ENCODE data around the gene USP9Y. TPM values are rescaled to one million over a fixed set of nuclear protein-coding genes. Genes with fewer than 3 reads are reported as not detected.
A peak's percentile ranks its signal among the peaks of the same experiment; 100 is the strongest.

The USP9Y gene
- total RNA-seq, 1 experiment from 2014 or later: 29.1 TPM

DNA sequence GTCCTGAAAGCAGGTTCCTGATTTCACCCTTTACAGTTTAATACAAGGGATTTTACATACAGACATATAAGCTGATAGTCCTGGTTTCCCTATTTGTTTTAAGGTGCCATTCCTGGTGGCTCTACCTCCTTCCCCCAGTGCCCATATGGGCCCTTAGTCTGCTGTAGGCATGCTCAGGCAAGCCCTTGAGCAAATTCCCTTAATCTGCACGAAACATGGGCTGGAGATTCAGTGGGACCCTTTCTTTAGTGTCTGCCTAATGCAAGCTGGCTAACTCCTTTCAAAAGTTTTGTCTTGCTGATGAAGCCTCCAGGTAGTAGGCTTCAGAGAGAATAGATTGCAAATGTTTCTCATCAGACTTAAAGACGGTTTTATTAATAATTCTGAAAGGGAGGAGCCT, 22.9 kb upstream of the USP9Y start:
- DNase-seq (ENCODE audit: low spot score) (no peak), ATAC-seq (peak; percentile 66)
- CTCF ChIA-PET: no interaction called here
- Mint-ChIP-seq H3K27me3 (ENCODE audit: low read depth) (no peaks in the 10 kb centered on the region; the same call in 1 of the 2 replicates), H3K9me3 (peaks cover 10% of the 10 kb centered on the region), H3K4me1 (peaks cover 54% of the 10 kb centered on the region), H3K4me3 (no peak overlapping the region; the same call in 1 of the 2 replicates), H3K27ac (peak overlapping the region; percentile 89), H3K36me3 (peaks cover 24% of the 10 kb centered on the region)
- POLR2A ChIA-PET: no interaction called here
- TF ChIP-seq, protein P1, sequence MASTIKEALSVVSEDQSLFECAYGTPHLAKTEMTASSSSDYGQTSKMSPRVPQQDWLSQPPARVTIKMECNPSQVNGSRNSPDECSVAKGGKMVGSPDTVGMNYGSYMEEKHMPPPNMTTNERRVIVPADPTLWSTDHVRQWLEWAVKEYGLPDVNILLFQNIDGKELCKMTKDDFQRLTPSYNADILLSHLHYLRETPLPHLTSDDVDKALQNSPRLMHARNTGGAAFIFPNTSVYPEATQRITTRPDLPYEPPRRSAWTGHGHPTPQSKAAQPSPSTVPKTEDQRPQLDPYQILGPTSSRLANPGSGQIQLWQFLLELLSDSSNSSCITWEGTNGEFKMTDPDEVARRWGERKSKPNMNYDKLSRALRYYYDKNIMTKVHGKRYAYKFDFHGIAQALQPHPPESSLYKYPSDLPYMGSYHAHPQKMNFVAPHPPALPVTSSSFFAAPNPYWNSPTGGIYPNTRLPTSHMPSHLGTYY (CRISPR knock-in tag; IDR thresholded peaks at IDR 0.05): no peak
- TF ChIP-seq ZNF396 (CRISPR knock-in tag; IDR thresholded peaks at IDR 0.05; ENCODE audit: borderline replicate concordance): no peak
- no peak for TF ChIP-seq FOXP1 (CRISPR knock-in tag; IDR thresholded peaks at IDR 0.05; ENCODE audit: borderline replicate concordance)
- TF ChIP-seq ZNF121 (CRISPR knock-in tag; IDR thresholded peaks at IDR 0.05): no peak
- TF ChIP-seq, protein P2, sequence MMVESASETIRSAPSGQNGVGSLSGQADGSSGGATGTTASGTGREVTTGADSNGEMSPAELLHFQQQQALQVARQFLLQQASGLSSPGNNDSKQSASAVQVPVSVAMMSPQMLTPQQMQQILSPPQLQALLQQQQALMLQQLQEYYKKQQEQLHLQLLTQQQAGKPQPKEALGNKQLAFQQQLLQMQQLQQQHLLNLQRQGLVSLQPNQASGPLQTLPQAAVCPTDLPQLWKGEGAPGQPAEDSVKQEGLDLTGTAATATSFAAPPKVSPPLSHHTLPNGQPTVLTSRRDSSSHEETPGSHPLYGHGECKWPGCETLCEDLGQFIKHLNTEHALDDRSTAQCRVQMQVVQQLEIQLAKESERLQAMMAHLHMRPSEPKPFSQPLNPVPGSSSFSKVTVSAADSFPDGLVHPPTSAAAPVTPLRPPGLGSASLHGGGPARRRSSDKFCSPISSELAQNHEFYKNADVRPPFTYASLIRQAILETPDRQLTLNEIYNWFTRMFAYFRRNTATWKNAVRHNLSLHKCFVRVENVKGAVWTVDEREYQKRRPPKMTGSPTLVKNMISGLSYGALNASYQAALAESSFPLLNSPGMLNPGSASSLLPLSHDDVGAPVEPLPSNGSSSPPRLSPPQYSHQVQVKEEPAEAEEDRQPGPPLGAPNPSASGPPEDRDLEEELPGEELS (CRISPR knock-in tag; IDR thresholded peaks at IDR 0.05): no peak
- TF ChIP-seq SP1 (CRISPR knock-in tag; conservative IDR thresholded peaks at IDR 0.05): no peak
- TF ChIP-seq ZNF671 (CRISPR knock-in tag; IDR thresholded peaks at IDR 0.05): no peak
- TF ChIP-seq, protein P3, sequence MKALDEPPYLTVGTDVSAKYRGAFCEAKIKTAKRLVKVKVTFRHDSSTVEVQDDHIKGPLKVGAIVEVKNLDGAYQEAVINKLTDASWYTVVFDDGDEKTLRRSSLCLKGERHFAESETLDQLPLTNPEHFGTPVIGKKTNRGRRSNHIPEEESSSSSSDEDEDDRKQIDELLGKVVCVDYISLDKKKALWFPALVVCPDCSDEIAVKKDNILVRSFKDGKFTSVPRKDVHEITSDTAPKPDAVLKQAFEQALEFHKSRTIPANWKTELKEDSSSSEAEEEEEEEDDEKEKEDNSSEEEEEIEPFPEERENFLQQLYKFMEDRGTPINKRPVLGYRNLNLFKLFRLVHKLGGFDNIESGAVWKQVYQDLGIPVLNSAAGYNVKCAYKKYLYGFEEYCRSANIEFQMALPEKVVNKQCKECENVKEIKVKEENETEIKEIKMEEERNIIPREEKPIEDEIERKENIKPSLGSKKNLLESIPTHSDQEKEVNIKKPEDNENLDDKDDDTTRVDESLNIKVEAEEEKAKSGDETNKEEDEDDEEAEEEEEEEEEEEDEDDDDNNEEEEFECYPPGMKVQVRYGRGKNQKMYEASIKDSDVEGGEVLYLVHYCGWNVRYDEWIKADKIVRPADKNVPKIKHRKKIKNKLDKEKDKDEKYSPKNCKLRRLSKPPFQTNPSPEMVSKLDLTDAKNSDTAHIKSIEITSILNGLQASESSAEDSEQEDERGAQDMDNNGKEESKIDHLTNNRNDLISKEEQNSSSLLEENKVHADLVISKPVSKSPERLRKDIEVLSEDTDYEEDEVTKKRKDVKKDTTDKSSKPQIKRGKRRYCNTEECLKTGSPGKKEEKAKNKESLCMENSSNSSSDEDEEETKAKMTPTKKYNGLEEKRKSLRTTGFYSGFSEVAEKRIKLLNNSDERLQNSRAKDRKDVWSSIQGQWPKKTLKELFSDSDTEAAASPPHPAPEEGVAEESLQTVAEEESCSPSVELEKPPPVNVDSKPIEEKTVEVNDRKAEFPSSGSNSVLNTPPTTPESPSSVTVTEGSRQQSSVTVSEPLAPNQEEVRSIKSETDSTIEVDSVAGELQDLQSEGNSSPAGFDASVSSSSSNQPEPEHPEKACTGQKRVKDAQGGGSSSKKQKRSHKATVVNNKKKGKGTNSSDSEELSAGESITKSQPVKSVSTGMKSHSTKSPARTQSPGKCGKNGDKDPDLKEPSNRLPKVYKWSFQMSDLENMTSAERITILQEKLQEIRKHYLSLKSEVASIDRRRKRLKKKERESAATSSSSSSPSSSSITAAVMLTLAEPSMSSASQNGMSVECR (CRISPR knock-in tag; IDR thresholded peaks at IDR 0.05; ENCODE audit: borderline replicate concordance): no peak
- TF ChIP-seq, protein P4, sequence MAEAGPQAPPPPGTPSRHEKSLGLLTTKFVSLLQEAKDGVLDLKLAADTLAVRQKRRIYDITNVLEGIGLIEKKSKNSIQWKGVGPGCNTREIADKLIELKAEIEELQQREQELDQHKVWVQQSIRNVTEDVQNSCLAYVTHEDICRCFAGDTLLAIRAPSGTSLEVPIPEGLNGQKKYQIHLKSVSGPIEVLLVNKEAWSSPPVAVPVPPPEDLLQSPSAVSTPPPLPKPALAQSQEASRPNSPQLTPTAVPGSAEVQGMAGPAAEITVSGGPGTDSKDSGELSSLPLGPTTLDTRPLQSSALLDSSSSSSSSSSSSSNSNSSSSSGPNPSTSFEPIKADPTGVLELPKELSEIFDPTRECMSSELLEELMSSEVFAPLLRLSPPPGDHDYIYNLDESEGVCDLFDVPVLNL (CRISPR knock-in tag; IDR thresholded peaks at IDR 0.05; ENCODE audit: borderline replicate concordance, low read depth): no peak
- TF ChIP-seq, protein P5, sequence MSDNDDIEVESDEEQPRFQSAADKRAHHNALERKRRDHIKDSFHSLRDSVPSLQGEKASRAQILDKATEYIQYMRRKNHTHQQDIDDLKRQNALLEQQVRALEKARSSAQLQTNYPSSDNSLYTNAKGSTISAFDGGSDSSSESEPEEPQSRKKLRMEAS (CRISPR knock-in tag; IDR thresholded peaks at IDR 0.05): no peak
- no peak for TF ChIP-seq GRHL2 (CRISPR knock-in tag; IDR thresholded peaks at IDR 0.05; ENCODE audit: insufficient replicate concordance, severe bottlenecking)
- TF ChIP-seq, protein P6, sequence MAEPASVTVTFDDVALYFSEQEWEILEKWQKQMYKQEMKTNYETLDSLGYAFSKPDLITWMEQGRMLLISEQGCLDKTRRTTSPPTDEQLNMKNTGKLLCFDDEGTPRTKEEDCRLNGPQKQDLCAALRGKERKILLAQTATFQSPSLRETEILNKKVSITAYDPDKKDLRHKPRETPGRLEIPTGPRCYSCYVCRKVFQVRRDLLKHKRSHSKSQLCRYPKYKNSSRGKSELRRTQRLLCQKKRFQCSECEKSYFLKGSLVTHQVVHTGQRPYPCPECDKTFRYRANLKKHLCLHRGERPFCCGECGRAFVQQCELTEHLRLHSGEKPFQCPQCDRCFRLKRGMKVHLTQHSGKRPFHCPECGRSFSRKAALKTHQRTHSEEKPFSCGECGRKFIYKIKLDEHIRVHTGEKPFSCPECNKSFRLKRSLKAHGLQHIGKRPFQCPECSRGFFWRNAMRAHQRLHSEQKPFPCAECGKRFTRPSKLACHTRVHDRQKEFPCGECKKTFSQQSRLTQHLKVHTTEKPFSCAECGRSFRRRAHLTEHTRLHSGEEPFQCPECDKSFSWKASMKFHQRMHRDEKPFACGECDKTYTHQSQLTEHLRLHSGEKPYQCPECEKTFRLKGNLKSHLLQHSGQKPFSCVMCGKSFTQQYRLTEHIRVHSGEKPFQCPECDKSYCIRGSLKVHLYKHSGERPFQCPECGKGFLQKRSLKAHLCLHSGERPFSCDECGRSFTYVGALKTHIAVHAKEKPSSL (CRISPR knock-in tag; conservative IDR thresholded peaks at IDR 0.05): no peak
- TF ChIP-seq NR3C1 (CRISPR knock-in tag; conservative IDR thresholded peaks at IDR 0.05; ENCODE audit: low read depth): no peak
- no peak for TF ChIP-seq ZNF317 (CRISPR knock-in tag; IDR thresholded peaks at IDR 0.05; ENCODE audit: borderline replicate concordance, low read depth)
